ENCODE results near the gene ALKBH8. TPM values are rescaled to one million over a fixed set of nuclear protein-coding genes. Genes with fewer than 3 reads are reported as not detected.

Gene ALKBH8
- total and polyA plus RNA-seq, 11 donors: 2.9 to 8.6 (median 6.2) TPM

GRCh38 chr11:107549253-107549953 is 16.1 kb downstream of the ALKBH8 start:
- H3K9me3 ChIP-seq: no peaks in the 10 kb centered on the region
- no peaks in the 10 kb centered on the region for H3K27me3 ChIP-seq
- TF ChIP-seq CTCF (IDR thresholded peaks at IDR 0.05) (peak; percentile 67 to 91 (median 85)), POLR2A (IDR thresholded peaks at IDR 0.05) (no peak)
- peaks cover 0 to 71% (median 45%) of the 10 kb centered on the region in 9 donors for H3K36me3 ChIP-seq
- ATAC-seq: peak in 1 of 4 donors; percentile 50
- no peaks in the 10 kb centered on the region for H3K4me1 ChIP-seq
- no peak overlapping the region for H3K4me3 ChIP-seq
- no peak overlapping the region for H3K27ac ChIP-seq
- WGBS, 4 donors: 66 to 81% (median 75%) methylated on average over 6 of the region's 6 CpGs
- DNase-seq: no peak
- intact Hi-C loops (cut with DNase I): loop anchor here in 2 of 10 donors (2.0 to 10.0 kb wide), 2 partner anchors 221 to 225 kb away; no protein-coding TSS in a partner anchor

- intact Hi-C loops (cut with DNase I): loop anchor here in 2 of 10 donors (2.0 to 10.0 kb wide), 2 partner anchors 223 to 227 kb away; no protein-coding TSS in a partner anchor
- H3K27ac ChIP-seq: no peak overlapping the region
- no peak for DNase-seq
- H3K4me1 ChIP-seq: no peaks in the 10 kb centered on the region
- TF ChIP-seq CTCF (IDR thresholded peaks at IDR 0.05) (no peak), POLR2A (IDR thresholded peaks at IDR 0.05) (no peak)
- WGBS, 4 donors: 79 to 89% (median 83%) methylated on average over 4 of the region's 4 CpGs
- no peak for ATAC-seq
- H3K4me3 ChIP-seq: no peak overlapping the region
- H3K36me3 ChIP-seq: peaks cover 0 to 62% (median 33%) of the 10 kb centered on the region in 9 donors
- H3K27me3 ChIP-seq: no peaks in the 10 kb centered on the region
- no peaks in the 10 kb centered on the region for H3K9me3 ChIP-seq
Measured at GRCh38 chr11:107547961-107548360, 17.6 kb downstream of the ALKBH8 start.

- 71 to 86% (median 82%) methylated on average over 1 of the region's 1 CpG for WGBS, 4 donors
- Histone ChIP-seq H3K9me3 (no peaks in the 10 kb centered on the region), H3K27me3 (no peaks in the 10 kb centered on the region), H3K4me1 (no peaks in the 10 kb centered on the region), H3K36me3 (peaks cover 0 to 38% (median 9%) of the 10 kb centered on the region in 9 donors), H3K27ac (no peak overlapping the region), H3K4me3 (no peak overlapping the region)
- intact Hi-C loops (cut with DNase I): loop anchor here in 1 of 10 donors (10.0 kb wide), 1 partner anchor 230 kb away; no protein-coding TSS in a partner anchor
- ATAC-seq: no peak
- TF ChIP-seq POLR2A (IDR thresholded peaks at IDR 0.05): no peak
- DNase-seq: no peak
Measured at GRCh38 chr11:107545101-107545514, 20.4 kb downstream of the ALKBH8 start.

- no peaks in the 10 kb centered on the region for H3K9me3 ChIP-seq
- no peak overlapping the region for H3K4me3 ChIP-seq
- no peak for ATAC-seq
- no peaks in the 10 kb centered on the region for H3K4me1 ChIP-seq
- H3K36me3 ChIP-seq: peaks cover 0 to 35% (median 17%) of the 10 kb centered on the region in 9 donors
- TF ChIP-seq POLR2A (IDR thresholded peaks at IDR 0.05): no peak
- TF ChIP-seq CTCF (IDR thresholded peaks at IDR 0.05): no peak
- H3K27me3 ChIP-seq: no peaks in the 10 kb centered on the region
- no peak overlapping the region for H3K27ac ChIP-seq
- no peak for DNase-seq
- 70 to 80% (median 77%) methylated on average over 3 of the region's 3 CpGs for WGBS, 4 donors
- intact Hi-C loops (cut with DNase I): no loop called here
Measured at GRCh38 chr11:107538821-107539220, 26.7 kb downstream of the ALKBH8 start.

Data from heart left ventricle (tissue), 16 donors.